Transverse colon (tissue), 4 donors: ENCODE results near the gene SERPINA1.

Source experiments
- POLR2AphosphoS5 ChIP-seq, 3 donors: sonication (generic); formaldehyde crosslinking; IDR thresholded peaks; one replicate each; pipeline ENCODE4 v1.6.1; 2016; ENCODE audit warnings: antibody characterized with exemption in 3 of 3
- TF ChIP-seq, protein P1 (sequence below), 5 experiments: fragments of 200-600 bp in 3 of 5; fragments of 450-650 bp in 2 of 5; sonication (generic) in 3 of 5; IDR thresholded peaks; 1 replicate in 2 of 5; 2 replicates in 3 of 5; pipeline ENCODE4 v1.5.1; 2016 to 2017; ENCODE audit warnings: antibody characterized with exemption in 5 of 5, inconsistent platforms in 3 of 5, mild to moderate bottlenecking in 2 of 5, moderate library complexity in 1 of 5

DNA sequence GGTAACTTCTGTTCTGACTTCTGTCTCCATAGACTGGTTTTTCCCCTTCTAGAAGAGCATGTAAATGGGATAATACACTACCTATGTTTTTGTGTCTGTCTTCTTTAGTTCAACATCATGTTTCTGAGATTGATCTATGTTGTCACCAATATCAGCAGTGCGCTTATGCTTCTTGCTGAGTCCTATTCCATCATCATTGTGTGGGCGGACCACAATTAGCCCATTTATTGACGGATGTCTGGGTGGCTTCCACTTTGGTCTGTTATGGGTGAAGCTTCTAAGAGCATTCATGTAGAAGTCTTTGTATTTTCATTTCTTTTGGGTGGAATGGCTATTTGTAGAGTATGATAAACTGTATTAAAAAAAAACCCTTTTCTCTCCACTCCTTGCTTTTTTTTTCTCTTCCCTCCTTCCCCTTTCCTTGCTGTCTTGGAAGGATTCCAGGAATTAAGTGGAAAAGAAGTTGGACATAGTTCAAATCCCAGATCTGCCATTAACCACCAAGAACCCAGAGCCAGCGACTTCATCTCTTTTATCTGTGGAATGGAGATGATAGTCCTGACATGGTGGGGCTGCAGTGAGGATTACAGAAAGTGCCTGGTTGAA, 7.0 kb upstream of the SERPINA1 start:
- TF ChIP-seq, protein P1, sequence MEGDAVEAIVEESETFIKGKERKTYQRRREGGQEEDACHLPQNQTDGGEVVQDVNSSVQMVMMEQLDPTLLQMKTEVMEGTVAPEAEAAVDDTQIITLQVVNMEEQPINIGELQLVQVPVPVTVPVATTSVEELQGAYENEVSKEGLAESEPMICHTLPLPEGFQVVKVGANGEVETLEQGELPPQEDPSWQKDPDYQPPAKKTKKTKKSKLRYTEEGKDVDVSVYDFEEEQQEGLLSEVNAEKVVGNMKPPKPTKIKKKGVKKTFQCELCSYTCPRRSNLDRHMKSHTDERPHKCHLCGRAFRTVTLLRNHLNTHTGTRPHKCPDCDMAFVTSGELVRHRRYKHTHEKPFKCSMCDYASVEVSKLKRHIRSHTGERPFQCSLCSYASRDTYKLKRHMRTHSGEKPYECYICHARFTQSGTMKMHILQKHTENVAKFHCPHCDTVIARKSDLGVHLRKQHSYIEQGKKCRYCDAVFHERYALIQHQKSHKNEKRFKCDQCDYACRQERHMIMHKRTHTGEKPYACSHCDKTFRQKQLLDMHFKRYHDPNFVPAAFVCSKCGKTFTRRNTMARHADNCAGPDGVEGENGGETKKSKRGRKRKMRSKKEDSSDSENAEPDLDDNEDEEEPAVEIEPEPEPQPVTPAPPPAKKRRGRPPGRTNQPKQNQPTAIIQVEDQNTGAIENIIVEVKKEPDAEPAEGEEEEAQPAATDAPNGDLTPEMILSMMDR (IDR thresholded peaks at IDR 0.05) = no peak
- TF ChIP-seq POLR2AphosphoS5 (IDR thresholded peaks at IDR 0.05) = no peak
